Cardiac muscle cell (in vitro differentiated cells and primary cell): ENCODE results near the gene TCF12. TPM values are rescaled to one million over a fixed set of nuclear protein-coding genes. Genes with fewer than 3 reads are reported as not detected.

Source experiments
- DNase-seq, 2 donors: peaks; one replicate each; pipeline versions ENCODE4 v3.0.0 to v3.0.0-alpha.2; 2010 to 2017; ENCODE audit warnings: low read depth in 1 of 2, low spot score in 1 of 2
- H3K27ac ChIP-seq: fragments of 200-600 bp; sonication (generic); 2 replicates; pipeline ENCODE4 v1.5.1; 2016
- H3K27me3 ChIP-seq: fragments of 200-600 bp; sonication (generic); 2 replicates; pipeline ENCODE4 v1.6.0; 2016; ENCODE audit warnings: control low read depth
- H3K36me3 ChIP-seq: fragments of 200-600 bp; sonication (generic); 2 replicates; pipeline ENCODE4 v1.5.1; 2016; ENCODE audit warnings: control low read depth
- H3K4me1 ChIP-seq: fragments of 200-600 bp; sonication (generic); 2 replicates; pipeline ENCODE4 v1.8.1; 2017; ENCODE audit warnings: low read depth, mild to moderate bottlenecking, mixed run types
- H3K4me3 ChIP-seq: fragments of 200-600 bp; sonication (generic); 2 replicates; pipeline ENCODE4 v1.5.1; 2016; ENCODE audit warnings: mild to moderate bottlenecking
- H3K9me3 ChIP-seq: fragments of 200-600 bp; sonication (generic); 2 replicates; pipeline ENCODE4 v1.5.1; 2017; ENCODE audit warnings: low read depth, mild to moderate bottlenecking, control low read depth
- polyA plus RNA-seq: library from polyadenylated mRNA; unstranded; fragments of >200 nt; fragmentation: Nextera tagmentation; extraction: Ambion mirVana; gene quantifications from 2 replicates; pipeline ENCODE4 v1.2.1, GENCODE V29; 2016
- total RNA-seq: library from RNA; depleted of rRNA; stranded (reverse); fragments of >200 nt; gene quantifications from 2 replicates; pipeline ENCODE4 v1.2.3, GENCODE V29; 2016
- TF ChIP-seq, protein P1 (sequence below): IDR thresholded peaks from 2 replicates; pipeline ENCODE4 v1.5.1; 2012; ENCODE audit warnings: low read depth, mild to moderate bottlenecking, low read length

TCF12 gene
- total and polyA plus RNA-seq, 2 experiments from 2014 or later, result 42.6 to 137 TPM

DNA sequence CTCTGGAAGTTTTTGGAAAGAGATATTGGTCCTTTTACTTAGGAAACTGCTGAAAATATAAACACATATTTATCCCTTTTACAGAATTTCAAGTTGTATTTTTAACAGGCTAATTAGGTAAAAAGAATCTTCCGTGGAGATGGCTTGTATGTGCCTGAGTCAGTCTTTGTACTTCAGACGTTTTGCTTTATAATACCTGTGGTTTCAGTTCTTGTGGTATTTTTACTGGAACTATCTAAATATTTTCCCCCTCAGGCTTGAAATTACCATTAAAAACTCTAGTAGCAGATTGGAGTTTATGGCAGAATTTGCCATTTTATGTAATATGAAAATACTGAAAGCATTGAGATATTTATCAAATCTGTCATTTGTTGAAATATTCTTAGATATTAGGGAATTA is 306.2 kb downstream of the TCF12 start:
- DNase-seq, result peak in 1 of 2 donors; percentile 25
- no peak overlapping the region for H3K4me3 ChIP-seq
- no peaks in the 10 kb centered on the region for H3K9me3 ChIP-seq
- TF ChIP-seq, protein P1, sequence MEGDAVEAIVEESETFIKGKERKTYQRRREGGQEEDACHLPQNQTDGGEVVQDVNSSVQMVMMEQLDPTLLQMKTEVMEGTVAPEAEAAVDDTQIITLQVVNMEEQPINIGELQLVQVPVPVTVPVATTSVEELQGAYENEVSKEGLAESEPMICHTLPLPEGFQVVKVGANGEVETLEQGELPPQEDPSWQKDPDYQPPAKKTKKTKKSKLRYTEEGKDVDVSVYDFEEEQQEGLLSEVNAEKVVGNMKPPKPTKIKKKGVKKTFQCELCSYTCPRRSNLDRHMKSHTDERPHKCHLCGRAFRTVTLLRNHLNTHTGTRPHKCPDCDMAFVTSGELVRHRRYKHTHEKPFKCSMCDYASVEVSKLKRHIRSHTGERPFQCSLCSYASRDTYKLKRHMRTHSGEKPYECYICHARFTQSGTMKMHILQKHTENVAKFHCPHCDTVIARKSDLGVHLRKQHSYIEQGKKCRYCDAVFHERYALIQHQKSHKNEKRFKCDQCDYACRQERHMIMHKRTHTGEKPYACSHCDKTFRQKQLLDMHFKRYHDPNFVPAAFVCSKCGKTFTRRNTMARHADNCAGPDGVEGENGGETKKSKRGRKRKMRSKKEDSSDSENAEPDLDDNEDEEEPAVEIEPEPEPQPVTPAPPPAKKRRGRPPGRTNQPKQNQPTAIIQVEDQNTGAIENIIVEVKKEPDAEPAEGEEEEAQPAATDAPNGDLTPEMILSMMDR, result no peak
- H3K4me1 ChIP-seq, result peaks cover 21% of the 10 kb centered on the region
- H3K36me3 ChIP-seq, result no peaks in the 10 kb centered on the region
- H3K27me3 ChIP-seq, result no peaks in the 10 kb centered on the region
- H3K27ac ChIP-seq, result no peak overlapping the region

DNA sequence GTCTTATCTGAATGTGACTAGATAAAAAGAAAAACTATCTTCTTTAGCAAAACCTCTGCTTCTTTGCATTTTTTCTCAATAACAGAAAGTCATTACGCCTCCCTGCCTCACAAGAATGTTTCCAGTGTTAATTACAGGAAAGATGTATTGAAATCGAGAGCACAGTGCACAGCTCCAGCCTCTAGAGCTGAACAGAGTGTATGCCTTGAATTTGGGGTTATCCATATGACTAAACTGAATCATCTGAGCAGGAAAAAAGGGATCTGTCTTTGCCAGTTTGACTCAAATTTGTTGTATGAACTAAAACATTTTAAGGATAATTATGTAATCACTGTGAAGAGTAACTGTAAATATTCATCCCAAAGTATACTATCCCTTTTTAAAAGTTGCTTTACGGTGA is 308.7 kb downstream of the TCF12 start:
- H3K27ac ChIP-seq, result no peak overlapping the region
- TF ChIP-seq, protein P1, result no peak
- H3K27me3 ChIP-seq, result no peaks in the 10 kb centered on the region
- peaks cover 16% of the 10 kb centered on the region for H3K4me1 ChIP-seq
- no peak for DNase-seq
- no peaks in the 10 kb centered on the region for H3K9me3 ChIP-seq
- no peak overlapping the region for H3K4me3 ChIP-seq
- peaks cover 3% of the 10 kb centered on the region for H3K36me3 ChIP-seq

DNA sequence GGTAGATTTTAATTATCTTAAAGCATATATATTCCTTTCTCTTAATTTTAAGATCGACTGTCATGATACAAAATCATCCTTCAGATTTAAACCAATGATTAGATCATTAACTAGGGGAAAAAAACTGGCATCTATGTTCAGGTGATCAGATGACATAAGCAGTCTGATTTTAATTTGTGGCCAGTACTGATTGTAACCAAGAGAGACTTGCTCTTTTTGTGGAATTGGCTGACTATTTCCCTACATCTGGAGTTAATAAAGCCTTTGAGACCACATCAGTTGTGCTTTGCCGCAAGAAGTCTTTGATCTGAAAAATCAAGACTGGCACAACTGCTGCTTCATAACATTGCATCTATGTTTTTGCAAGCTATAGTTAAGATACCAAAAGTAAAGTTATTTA is 309.5 kb downstream of the TCF12 start:
- Histone ChIP-seq H3K4me3 (no peak overlapping the region), H3K9me3 (no peaks in the 10 kb centered on the region), H3K27ac (no peak overlapping the region), H3K36me3 (peaks cover 3% of the 10 kb centered on the region), H3K27me3 (no peaks in the 10 kb centered on the region), H3K4me1 (peaks cover 16% of the 10 kb centered on the region)
- TF ChIP-seq, protein P1, result no peak
- DNase-seq, result peak in 1 of 2 donors; percentile 78

DNA sequence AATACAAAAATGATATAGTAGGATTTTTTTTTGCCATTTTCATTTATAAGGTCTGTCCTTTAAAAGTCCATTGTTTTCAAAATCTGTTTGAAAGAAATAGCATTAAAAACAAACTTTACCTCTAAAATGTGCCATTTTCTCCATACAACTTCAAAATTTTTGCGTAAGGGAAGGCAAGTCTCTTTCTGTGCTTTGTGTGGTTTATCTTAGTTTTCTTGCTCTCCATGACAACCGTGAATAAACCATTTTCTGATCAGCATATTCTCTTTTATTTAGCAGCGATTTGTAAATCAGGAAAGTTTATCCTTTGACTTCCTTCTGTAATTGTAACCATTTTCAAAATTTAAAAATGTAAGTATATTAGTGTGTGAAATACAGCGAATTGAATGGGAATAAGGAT is 310.0 kb downstream of the TCF12 start:
- peak in 1 of 2 donors; percentile 49 for DNase-seq
- Histone ChIP-seq H3K4me1 (peaks cover 13% of the 10 kb centered on the region), H3K27me3 (no peaks in the 10 kb centered on the region), H3K36me3 (peaks cover 7% of the 10 kb centered on the region), H3K4me3 (no peak overlapping the region), H3K27ac (no peak overlapping the region), H3K9me3 (no peaks in the 10 kb centered on the region)
- TF ChIP-seq, protein P1, result no peak

DNA sequence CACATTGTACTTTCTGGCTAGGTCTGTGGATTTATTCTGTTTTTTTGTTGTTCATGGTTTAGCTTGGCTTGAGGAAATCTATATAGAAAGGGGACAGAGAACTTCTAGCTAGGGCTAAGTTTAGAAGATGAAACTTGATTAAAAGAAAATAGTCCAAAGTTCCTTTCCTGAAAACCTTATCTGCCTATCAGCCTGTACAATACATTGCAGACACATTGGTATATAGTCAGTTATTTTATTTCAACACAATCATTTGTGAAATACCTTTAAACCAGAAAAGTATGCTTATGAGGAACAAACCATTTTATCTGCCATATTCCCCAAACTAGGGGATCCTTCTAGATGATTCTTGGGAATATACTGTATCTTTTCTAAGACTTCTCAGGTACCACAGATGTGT is 310.6 kb downstream of the TCF12 start:
- no peaks in the 10 kb centered on the region for H3K9me3 ChIP-seq
- no peak for DNase-seq
- H3K4me3 ChIP-seq, result no peak overlapping the region
- H3K36me3 ChIP-seq, result peaks cover 14% of the 10 kb centered on the region
- H3K27ac ChIP-seq, result no peak overlapping the region
- H3K4me1 ChIP-seq, result peaks cover 7% of the 10 kb centered on the region
- H3K27me3 ChIP-seq, result no peaks in the 10 kb centered on the region
- TF ChIP-seq, protein P1, result no peak

DNA sequence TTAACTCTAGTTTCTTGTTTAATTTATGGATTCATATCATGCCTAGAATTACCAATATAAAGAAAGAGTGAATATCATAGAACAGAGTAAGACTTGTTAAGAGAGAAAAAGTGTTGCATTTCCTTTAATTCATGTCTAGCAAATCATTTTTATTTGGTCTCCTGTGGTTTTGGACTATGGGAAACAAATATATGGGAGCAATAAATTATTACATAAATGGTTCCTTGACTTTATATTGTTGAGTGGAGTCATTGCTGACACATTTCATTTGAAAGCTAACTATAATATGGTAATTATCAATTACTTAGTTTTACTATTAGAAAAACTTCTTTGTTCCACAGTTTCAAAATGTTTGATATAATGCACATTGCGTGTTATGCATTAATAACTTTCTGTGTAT is 313.1 kb downstream of the TCF12 start:
- H3K4me3 ChIP-seq, result no peak overlapping the region
- TF ChIP-seq, protein P1, result no peak
- H3K27me3 ChIP-seq, result no peaks in the 10 kb centered on the region
- H3K4me1 ChIP-seq, result no peaks in the 10 kb centered on the region
- no peak for DNase-seq
- no peak overlapping the region for H3K27ac ChIP-seq
- H3K36me3 ChIP-seq, result peaks cover 34% of the 10 kb centered on the region
- no peaks in the 10 kb centered on the region for H3K9me3 ChIP-seq
